NCI-H1092 (cell line): ENCODE results near the gene OR6N2.

Experiments
- DNase-seq: peaks from one replicate; lab custom pipeline; 2025; lab: John Stamatoyannopoulos, UW

Gene OR6N2, protein sequence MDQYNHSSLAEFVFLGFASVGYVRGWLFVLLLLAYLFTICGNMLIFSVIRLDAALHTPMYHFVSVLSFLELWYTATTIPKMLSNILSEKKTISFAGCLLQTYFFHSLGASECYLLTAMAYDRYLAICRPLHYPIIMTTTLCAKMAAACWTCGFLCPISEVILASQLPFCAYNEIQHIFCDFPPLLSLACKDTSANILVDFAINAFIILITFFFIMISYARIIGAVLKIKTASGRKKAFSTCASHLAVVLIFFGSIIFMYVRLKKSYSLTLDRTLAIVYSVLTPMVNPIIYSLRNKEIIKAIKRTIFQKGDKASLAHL

GRCh38 chr1:158781104-158781503, at the start of gene OR6N2:
Gene OR6N2 (minus strand): TSS chr1:158781204. CDS start chr1:158777635, 3,569 bp downstream.
- DNase-seq, result no peak

- no peak for DNase-seq
Measured at GRCh38 chr1:158830074-158830677, 49.2 kb upstream of the OR6N2 start.

DNA sequence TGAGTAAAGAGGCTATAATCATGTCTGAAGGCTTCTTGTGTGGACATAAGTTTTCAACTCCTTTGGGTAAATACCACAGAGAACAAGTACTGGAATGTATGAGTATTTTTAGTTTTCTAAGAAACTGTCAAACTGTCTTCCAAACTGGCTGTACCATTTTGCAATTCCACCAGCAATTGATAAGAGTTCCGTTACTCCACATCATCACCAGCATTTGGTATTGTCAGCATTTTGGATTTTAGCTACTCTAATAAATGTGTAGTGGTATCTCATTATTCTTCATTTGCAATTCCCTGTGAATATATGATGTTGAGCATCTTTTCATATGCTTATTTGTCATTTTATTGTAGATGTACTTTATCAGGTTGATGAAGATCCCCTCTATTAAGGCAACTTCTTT, 40.7 kb upstream of the OR6N2 start:
- no peak for DNase-seq

DNA sequence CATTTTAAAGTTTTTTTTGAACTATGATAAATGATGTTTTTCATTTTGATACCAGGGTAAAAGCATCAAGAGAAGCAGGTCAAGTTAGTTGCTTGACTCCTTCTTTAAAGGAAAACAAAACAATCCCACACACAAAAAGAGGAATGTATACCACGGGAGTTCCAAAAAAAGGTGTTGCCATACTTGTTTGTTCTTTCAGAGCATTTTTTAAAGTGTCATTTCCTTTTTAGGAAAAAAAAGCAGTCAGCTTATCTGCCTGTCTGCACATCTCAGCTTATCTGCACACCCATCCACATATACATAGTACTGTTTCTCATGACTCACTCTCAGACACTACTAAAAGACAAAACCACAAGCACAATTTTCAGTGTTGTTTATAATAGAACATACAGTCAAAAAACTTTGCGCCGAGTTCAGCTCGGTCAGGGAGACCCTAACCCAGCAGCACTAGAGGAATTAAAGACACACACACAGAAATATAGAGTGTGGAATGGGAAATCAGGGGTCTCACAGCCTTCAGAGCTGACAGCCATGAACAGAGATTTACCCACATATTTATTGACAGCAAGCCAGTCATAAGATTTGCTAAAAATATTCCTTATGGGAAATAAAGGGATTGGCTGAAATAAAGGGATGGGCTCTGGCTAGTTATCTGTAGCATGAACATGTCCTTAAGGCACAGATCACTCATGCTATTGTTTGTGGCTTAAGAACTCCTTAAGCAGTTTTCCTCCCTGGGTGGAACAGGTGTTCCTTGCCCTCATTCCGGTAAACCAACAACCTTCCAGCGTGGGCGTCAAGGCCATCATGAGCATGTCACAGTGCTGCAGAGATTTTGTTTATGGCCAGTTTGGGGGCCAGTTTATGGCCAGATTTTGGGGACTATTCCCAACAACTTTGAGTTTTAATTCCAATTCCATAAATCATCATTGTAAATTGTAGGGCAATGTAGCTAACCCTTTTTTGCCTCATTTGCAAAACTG, 38.7 kb upstream of the OR6N2 start:
- no peak for DNase-seq

GRCh38 chr1:158818975-158819431, 38.0 kb upstream of the OR6N2 start:
- DNase-seq, result no peak

DNA sequence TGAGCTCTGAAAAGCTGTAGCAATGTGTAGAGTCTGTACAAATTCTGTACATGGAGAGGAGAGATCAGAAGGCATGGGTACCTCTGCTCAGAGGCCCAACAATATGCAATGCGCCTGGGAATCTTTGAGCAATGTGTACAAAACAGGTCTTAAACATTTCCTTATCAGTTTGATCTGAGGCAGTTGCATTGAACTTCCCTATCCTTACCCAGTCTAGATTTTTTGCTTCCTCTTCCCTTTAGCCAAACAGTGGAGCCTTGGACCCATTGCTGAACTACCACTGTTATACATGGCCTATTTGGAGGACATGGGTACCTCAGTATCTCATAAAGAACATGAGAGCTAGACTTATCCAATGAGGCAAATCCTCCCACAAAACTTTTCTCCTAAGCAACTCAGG, 37.6 kb upstream of the OR6N2 start:
- no peak for DNase-seq

- DNase-seq, result no peak
Measured at GRCh38 chr1:158814970-158815369, 34.0 kb upstream of the OR6N2 start.

DNA sequence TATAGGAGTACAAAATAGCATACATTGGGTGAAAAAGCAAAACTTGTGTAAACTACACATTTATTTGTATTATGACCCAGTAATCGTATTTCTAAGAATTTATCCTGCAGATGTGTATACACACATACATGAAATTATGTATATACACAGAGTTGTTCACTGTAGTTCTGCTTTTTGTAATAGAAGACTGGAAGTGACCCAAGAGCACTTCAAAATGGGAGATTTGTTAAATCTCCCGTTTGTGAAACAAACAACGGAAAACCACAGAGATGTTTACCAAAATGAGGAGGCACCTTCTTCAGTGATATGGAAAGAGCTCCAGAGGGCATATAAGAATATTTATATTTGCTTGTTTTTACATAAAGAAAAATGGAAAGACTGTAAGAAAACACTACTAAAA, 32.2 kb upstream of the OR6N2 start:
- no peak for DNase-seq

- no peak for DNase-seq
Measured at GRCh38 chr1:158812336-158812735, 31.3 kb upstream of the OR6N2 start.

DNA sequence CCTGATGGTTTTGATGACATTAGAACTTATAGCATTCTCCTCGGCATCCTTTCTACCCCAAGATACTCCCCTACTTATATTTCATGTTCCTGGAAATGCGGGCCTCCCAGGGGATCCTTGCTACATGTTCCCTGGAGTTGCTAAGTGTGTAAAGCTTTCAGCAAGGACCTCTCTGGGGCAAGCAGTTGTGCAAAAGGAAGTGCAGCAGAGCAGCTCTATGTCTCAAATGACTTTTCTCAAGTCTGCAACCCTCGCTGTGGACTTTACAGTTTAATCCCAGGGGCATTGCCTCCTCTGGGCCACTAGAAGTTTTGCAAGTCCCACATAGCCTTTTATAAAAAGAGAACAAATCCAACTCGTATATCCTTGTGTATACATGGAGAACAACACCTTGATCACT, 29.3 kb upstream of the OR6N2 start:
- DNase-seq, result no peak

DNA sequence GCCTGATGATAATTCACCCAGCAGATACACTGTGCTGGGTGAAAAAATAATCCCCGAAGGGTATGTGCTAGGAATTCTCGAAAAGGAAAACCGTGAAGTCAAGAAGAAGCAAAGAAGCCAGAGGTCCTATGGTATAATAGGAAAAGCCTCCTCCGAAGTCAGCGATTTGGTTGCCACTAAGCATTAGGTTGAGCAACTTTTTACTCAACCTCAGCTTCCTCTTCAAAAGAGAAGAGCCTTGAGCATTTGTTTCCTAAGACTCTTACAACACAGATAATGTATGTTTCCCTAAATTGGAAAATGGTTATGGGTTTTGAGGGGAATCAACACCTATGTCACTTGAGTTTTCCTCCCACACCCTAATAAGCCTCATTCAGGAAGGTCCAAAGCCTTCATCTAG, 28.9 kb upstream of the OR6N2 start:
- no peak for DNase-seq

- DNase-seq, result no peak
Measured at GRCh38 chr1:158809256-158809655, 28.3 kb upstream of the OR6N2 start.

- DNase-seq, result no peak
Measured at GRCh38 chr1:158806916-158807536, 26.0 kb upstream of the OR6N2 start.

- no peak for DNase-seq
Measured at GRCh38 chr1:158803678-158804077, 22.7 kb upstream of the OR6N2 start.

GRCh38 chr1:158801396-158801795, 20.4 kb upstream of the OR6N2 start:
- no peak for DNase-seq

- DNase-seq, result no peak
Measured at GRCh38 chr1:158800526-158800925, 19.5 kb upstream of the OR6N2 start.

DNA sequence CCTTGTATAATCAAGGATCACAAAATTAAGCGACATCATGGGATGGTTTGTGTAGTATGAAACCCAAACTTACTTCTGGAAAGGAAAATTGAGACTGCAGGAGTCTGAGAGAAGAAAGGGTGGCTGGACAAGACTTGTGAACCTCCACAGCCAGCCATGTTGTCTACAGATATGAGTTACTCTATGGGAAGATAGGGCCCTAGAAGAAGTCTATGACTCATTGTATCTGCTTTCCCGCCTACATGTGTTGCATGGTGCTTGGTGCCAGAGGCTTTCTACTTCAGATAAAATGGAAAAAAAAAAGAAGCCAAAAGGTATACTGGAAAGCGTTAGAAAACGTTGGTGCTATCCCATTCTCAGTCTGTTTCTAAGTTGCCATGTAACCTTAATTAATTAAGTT, 18.7 kb upstream of the OR6N2 start:
- DNase-seq, result no peak

GRCh38 chr1:158798531-158798930, 17.5 kb upstream of the OR6N2 start:
- no peak for DNase-seq

GRCh38 chr1:158794247-158794646, 13.2 kb upstream of the OR6N2 start:
- no peak for DNase-seq

GRCh38 chr1:158793604-158794003, 12.6 kb upstream of the OR6N2 start:
- no peak for DNase-seq

DNA sequence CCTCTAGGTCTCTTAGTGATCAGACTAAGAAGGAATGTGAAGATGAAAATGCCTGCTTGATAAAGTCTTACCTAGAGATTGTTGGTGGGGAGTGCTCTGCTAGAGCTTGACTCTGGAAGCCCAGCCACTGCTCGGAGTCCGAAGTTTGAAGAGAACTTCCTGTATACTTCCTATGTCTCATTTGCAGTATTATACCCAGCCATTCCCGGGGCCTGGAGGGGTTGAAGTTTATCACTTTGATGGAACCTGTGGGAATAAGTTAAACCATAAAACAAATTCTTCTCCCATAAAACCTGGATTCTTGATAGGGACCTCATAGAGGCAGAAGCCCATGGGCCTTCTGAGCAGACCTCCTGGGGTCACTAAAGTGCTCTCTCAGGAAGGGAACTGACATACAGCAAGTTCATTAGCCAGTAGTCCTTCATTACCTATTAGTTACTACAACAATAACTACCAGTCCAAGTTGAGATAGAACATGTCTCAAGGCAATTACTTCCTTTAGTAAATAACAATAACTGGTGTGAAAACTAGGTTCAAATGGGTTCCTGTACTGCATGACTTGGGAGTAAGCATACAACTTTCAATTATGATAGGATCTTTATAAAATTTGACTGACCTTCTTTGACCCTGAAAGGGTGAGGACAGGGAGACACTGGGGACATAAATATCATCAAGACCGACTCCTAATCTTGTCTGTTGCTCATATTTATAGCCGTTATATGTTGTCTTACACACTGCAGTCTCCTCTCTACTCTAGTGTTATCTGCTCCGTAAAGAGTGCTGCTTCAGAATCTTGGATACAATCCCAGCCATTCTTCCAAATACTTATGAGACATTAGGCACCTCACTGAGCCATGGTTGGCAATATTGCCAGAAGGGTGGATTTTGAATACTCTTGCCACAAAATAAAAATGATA, 8.8 kb downstream of the OR6N2 start, which contains the start of gene OR6N1:
OR6N1 (minus strand) TSS at position 246 of the 917 bp plus-strand sequence. CDS start 5,513 bp downstream, outside the sequence.
- DNase-seq, result no peak
